Stomach (tissue), 9 donors: ENCODE results near the gene CSMD2. TPM values are rescaled to one million over a fixed set of nuclear protein-coding genes. Genes with fewer than 3 reads are reported as not detected.
"Not testable (repeated sequence)": the region's sequence is repeated elsewhere in the genome, so short reads cannot be mapped to it uniquely, and the experiment has no call there.

Source experiments
- DNase-seq, 2 donors: peaks; one replicate each; pipeline versions ENCODE4 v3.0.0 to v3.0.0-alpha.2; 2013 to 2019
- H3K27ac ChIP-seq, 5 donors: fragments of 200-600 bp in 4 of 5; sonication (generic) in 4 of 5; one replicate each; pipeline ENCODE4 v1.5.1; 2013 to 2019; ENCODE audit warnings: mild to moderate bottlenecking in 1 of 5, moderate library complexity in 1 of 5
- H3K27me3 ChIP-seq, 3 donors: fragments of 200-600 bp; sonication (generic); one replicate each; pipeline ENCODE4 v1.5.1; 2017 to 2019; ENCODE audit warnings: mixed run types in 1 of 3
- H3K36me3 ChIP-seq, 4 donors: fragments of 200-600 bp; sonication (generic); 1 replicate in 3 of 4; 2 replicates in 1 of 4; pipeline ENCODE4 v1.5.1; 2016 to 2019
- H3K4me1 ChIP-seq, 4 donors: fragments of 200-600 bp; sonication (generic); one replicate each; pipeline ENCODE4 v1.5.1; 2016 to 2019
- H3K4me3 ChIP-seq, 4 donors: fragments of 200-600 bp; sonication (generic) in 3 of 4; one replicate each; pipeline ENCODE4 v1.5.1; 2016 to 2019; ENCODE audit warnings: mild to moderate bottlenecking in 1 of 4
- H3K9me3 ChIP-seq, 4 donors: fragments of 200-600 bp; sonication (generic); one replicate each; pipeline ENCODE4 v1.5.1; 2016 to 2019
- EP300 ChIP-seq: sonication (generic); formaldehyde crosslinking; IDR thresholded peaks from one replicate; pipeline ENCODE4 v1.6.1; 2017; ENCODE audit warnings: antibody characterized with exemption
- POLR2A ChIP-seq, 4 donors: fragments of 450-650 bp; IDR thresholded peaks; one replicate each; pipeline ENCODE4 v1.6.1; 2016; ENCODE audit warnings: antibody characterized with exemption in 4 of 4, control low read depth in 2 of 4, mild to moderate bottlenecking in 1 of 4, moderate library complexity in 1 of 4
- POLR2AphosphoS5 ChIP-seq, 3 donors: sonication (generic); formaldehyde crosslinking; IDR thresholded peaks; one replicate each; pipeline ENCODE4 v1.6.1; 2016; ENCODE audit warnings: antibody characterized with exemption in 3 of 3
- WGBS, 5 donors: extraction: QIAGEN DNeasy Blood & Tissue Kit in 3 of 5; methylation state at CpG; one replicate each; pipeline versions ENCODE4 v1.1.5 to v1.1.7; 2013 to 2018; 5-methylcytosine and 5-hydroxymethylcytosine counted together
- intact Hi-C: fragments of 100-400 bp; cut with DNase I; formaldehyde crosslinking; loops from one replicate; pipeline ENCODE4 v1.15.1; 2023; ENCODE audit warnings: low total_unique reads
- polyA plus RNA-seq, 3 donors: library from polyadenylated mRNA; stranded (reverse); fragments of 200-250 nt; gene quantifications; one replicate each; pipeline ENCODE4 v1.2.3, GENCODE V29; 2013
- total RNA-seq, 5 donors: library from RNA; depleted of rRNA; stranded (reverse); fragments of >200 nt; gene quantifications; one replicate each; pipeline versions ENCODE4 v1.1.0 to v1.2.3, GENCODE V29; 2014 to 2016
- TF ChIP-seq, protein P1 (sequence below), 7 experiments: fragments of 450-650 bp in 4 of 7; fragments of 200-600 bp in 3 of 7; sonication (generic) in 3 of 7; IDR thresholded peaks; one replicate each; pipeline ENCODE4 v1.5.1; 2016 to 2019; ENCODE audit warnings: antibody characterized with exemption in 7 of 7, control low read depth in 2 of 7, mild to moderate bottlenecking in 1 of 7
- donor health status: healthy with polysubstance abuse.
- donor health status: Bipolar disorder and iron deficiency.
- donor health status: healthy.

The CSMD2 gene
- total and polyA plus RNA-seq, 8 donors, result 0.10 to 3.5 (median 0.37) TPM; not detected in 1

DNA sequence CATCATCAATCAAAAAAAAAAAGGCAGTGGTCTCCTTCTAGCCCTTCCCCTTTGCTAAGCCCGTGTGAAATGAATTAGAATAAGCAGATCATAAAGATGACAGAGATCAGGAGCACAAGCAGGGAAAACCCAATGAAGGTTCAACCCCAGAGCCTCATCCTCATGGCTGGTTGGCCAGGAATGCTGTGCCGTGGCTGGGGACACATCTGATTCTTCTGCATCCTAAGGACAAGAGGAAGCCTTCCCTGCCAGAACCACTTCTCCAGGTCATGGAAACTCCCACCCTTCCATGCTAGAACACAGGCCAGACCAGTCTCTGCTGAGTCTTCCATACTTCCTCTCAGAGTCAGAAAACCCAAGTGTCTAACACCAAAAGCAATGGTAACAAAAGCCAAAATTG, 81.1 kb downstream of the CSMD2 start:
- no peaks in the 10 kb centered on the region for H3K36me3 ChIP-seq
- no peaks in the 10 kb centered on the region for H3K4me1 ChIP-seq
- peaks cover 0 to 20% (median 1%) of the 10 kb centered on the region in 4 donors for H3K9me3 ChIP-seq
- intact Hi-C loops, result no loop called here
- H3K4me3 ChIP-seq, result no peak overlapping the region
- TF ChIP-seq EP300 (no peak), POLR2A (IDR thresholded peaks at IDR 0.05) (no peak), POLR2AphosphoS5 (IDR thresholded peaks at IDR 0.05) (no peak)
- TF ChIP-seq, protein P1, sequence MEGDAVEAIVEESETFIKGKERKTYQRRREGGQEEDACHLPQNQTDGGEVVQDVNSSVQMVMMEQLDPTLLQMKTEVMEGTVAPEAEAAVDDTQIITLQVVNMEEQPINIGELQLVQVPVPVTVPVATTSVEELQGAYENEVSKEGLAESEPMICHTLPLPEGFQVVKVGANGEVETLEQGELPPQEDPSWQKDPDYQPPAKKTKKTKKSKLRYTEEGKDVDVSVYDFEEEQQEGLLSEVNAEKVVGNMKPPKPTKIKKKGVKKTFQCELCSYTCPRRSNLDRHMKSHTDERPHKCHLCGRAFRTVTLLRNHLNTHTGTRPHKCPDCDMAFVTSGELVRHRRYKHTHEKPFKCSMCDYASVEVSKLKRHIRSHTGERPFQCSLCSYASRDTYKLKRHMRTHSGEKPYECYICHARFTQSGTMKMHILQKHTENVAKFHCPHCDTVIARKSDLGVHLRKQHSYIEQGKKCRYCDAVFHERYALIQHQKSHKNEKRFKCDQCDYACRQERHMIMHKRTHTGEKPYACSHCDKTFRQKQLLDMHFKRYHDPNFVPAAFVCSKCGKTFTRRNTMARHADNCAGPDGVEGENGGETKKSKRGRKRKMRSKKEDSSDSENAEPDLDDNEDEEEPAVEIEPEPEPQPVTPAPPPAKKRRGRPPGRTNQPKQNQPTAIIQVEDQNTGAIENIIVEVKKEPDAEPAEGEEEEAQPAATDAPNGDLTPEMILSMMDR (IDR thresholded peaks at IDR 0.05), result no peak
- H3K27me3 ChIP-seq, result peaks cover 0 to 4% (median 0%) of the 10 kb centered on the region in 3 donors
- 53 to 74% (median 61%) methylated on average over 2 of the region's 2 CpGs for WGBS, 5 donors
- no peak overlapping the region for H3K27ac ChIP-seq
- DNase-seq, result no peak

DNA sequence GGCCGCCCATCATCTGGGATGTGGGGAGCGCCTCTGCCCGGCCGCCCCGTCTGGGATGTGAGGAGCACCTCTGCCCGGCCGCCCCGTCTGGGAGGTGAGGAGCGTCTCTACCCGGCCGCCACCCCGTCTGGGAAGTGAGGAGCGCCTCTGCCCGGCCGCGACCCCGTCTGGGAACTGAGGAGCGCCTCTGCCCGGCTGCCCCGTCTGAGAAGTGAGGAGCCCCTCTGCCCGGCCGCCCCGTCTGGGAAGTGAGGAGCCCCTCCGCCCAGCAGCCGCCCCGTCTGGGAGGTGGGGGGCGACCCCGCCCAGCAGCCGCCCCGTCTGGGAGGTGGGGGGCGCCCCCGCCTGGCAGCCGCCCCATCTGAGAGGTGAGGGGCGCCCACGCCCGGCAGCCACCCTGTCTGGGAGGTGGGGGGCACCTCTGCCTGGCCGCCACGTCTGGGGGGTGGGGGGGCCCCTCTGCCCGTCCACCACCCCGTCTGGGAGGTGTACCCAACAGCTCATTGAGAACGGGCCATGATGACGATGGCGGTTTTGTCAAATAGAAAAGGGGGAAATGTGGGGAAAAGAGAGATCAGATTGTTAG, 82.9 kb downstream of the CSMD2 start:
- H3K27ac ChIP-seq, intact Hi-C loops, DNase-seq, H3K4me1 ChIP-seq, H3K27me3 ChIP-seq, H3K36me3 ChIP-seq, H3K4me3 ChIP-seq: not testable (repeated sequence)
- WGBS, 5 donors, result 90 to 93% (median 91%) methylated on average over 19 to 43 of the region's 43 CpGs
- peaks cover 0 to 20% (median 1%) of the 10 kb centered on the region in 4 donors for H3K9me3 ChIP-seq

DNA sequence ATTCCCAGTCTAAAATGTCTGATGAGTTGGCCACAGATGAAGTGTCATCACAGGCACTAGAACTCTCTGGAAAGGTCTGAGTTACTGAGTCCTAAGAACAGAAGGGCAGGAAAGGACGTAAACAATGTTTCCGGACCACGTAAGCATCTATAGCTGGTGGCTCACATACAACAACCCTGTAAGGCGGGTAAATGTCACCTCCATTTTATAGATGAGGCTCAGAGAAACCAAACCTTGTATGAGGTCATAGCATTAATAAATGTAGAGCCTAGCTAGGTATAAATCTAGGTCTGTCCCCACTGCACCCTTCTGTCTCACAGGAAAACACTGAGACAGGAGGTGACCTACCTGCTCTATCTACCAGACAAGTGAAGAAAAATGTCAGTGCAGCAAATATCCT, 86.6 kb downstream of the CSMD2 start:
- no peaks in the 10 kb centered on the region for H3K27me3 ChIP-seq
- no peak for TF ChIP-seq POLR2AphosphoS5 (IDR thresholded peaks at IDR 0.05)
- TF ChIP-seq, protein P1 (IDR thresholded peaks at IDR 0.05), result no peak
- TF ChIP-seq EP300, result no peak
- no peak for TF ChIP-seq POLR2A (IDR thresholded peaks at IDR 0.05)
- peaks cover 0 to 15% (median 1%) of the 10 kb centered on the region in 4 donors for H3K9me3 ChIP-seq
- DNase-seq, result no peak
- intact Hi-C loops, result no loop called here
- H3K36me3 ChIP-seq, result no peaks in the 10 kb centered on the region
- H3K4me1 ChIP-seq, result no peaks in the 10 kb centered on the region
- no peak overlapping the region for H3K4me3 ChIP-seq
- no peak overlapping the region for H3K27ac ChIP-seq
- 82 to 95% (median 86%) methylated on average over 4 of the region's 4 CpGs for WGBS, 5 donors

GRCh38 chr1:34075576-34075975, 89.5 kb downstream of the CSMD2 start:
- Histone ChIP-seq H3K27me3 (peaks cover 0 to 4% (median 0%) of the 10 kb centered on the region in 3 donors), H3K9me3 (peaks cover 0 to 7% (median 1%) of the 10 kb centered on the region in 4 donors), H3K36me3 (no peaks in the 10 kb centered on the region), H3K4me1 (peaks cover 0 to 8% (median 2%) of the 10 kb centered on the region in 4 donors), H3K27ac (no peak overlapping the region), H3K4me3 (no peak overlapping the region)
- no peak for TF ChIP-seq POLR2AphosphoS5 (IDR thresholded peaks at IDR 0.05)
- TF ChIP-seq, protein P1 (IDR thresholded peaks at IDR 0.05), result no peak
- TF ChIP-seq EP300, result no peak
- 76 to 83% (median 80%) methylated on average over 7 of the region's 7 CpGs for WGBS, 5 donors
- peak in 1 of 2 donors; percentile 16 for DNase-seq
- intact Hi-C loops, result no loop called here

DNA sequence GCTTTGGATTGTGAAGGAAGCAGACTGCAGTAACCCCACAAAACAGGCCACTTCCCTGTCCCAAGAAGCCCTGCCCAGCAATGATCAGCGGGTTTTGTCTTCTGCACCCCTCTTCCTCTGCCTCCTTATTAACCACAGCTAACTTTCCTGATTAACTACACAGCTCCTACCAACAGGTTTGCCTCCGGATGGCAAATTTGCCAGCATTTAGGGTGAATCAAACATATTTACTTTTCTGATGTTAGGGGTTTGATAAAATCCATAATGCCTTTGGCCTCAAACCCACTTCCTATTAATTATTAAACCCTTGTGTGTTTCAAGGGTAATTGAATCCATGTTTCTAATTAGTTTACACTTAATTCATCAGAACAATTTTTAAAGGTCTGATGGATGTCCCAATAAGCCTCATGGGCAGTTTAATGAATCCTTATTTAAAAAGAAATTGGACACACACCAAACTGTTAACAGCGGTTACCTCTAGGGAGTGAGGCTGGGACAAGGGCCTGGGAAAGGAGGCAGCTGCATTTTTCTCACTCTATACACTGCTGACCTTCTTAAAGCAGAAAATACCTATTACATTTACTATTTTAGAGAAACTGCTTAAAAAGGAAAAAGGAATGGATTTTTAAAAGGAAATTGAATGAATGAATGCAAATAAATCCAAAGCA, 91.9 kb downstream of the CSMD2 start:
- H3K36me3 ChIP-seq, result no peaks in the 10 kb centered on the region
- intact Hi-C loops, result no loop called here
- H3K9me3 ChIP-seq, result no peaks in the 10 kb centered on the region
- H3K27me3 ChIP-seq, result peaks cover 0 to 4% (median 0%) of the 10 kb centered on the region in 3 donors
- peaks cover 0 to 8% (median 2%) of the 10 kb centered on the region in 4 donors for H3K4me1 ChIP-seq
- TF ChIP-seq EP300, result no peak
- TF ChIP-seq POLR2AphosphoS5 (IDR thresholded peaks at IDR 0.05), result no peak
- TF ChIP-seq POLR2A (IDR thresholded peaks at IDR 0.05), result no peak
- TF ChIP-seq, protein P1 (IDR thresholded peaks at IDR 0.05), result no peak
- no peak overlapping the region for H3K27ac ChIP-seq
- 20 to 51% (median 34%) methylated on average over 3 of the region's 3 CpGs for WGBS, 5 donors
- no peak overlapping the region for H3K4me3 ChIP-seq
- DNase-seq, result peak in 1 of 2 donors; percentile 40
